GM12878 (cell line): ENCODE data around the gene ERN1. TPM values are rescaled to one million over a fixed set of nuclear protein-coding genes. Genes with fewer than 3 reads are reported as not detected.

Source experiments
- ATAC-seq: fragments of 200-7000 bp; cut with Tn5 transposase; 3 replicates; pipeline ENCODE4 v1.9.1; 2020; ENCODE audit warnings: mild to moderate bottlenecking, moderate library complexity
- BruUV-seq: library from RNA; stranded (reverse); fragments of 400-500 nt; replicated peaks from 2 replicates; lab custom pipeline; 2021; lab: Mats Ljungman, UMichigan
- CTCF ChIA-PET: fragments of 300-600 bp; sonication (Branson Sonifier 250); formaldehyde crosslinking; extraction: SDS; loops from one replicate; lab custom pipeline; 2021; ENCODE audit warnings: inconsistent platforms; lab: Yijun Ruan, JAX
- POLR2A ChIA-PET: fragments of 350-600 bp; formaldehyde crosslinking; extraction: SDS; loops from one replicate; lab custom pipeline; 2021; ENCODE audit warnings: inconsistent platforms; lab: Charles Lee
- RAD21 ChIA-PET: fragments of 300-600 bp; sonication (Branson Sonifier 250); formaldehyde crosslinking; loops from one replicate; lab custom pipeline; 2023; ENCODE audit warnings: antibody characterized with exemption; ENCODE audit not compliant: unreplicated experiment; lab: Charles Lee
- SMC1A ChIA-PET: fragments of 300-600 bp; sonication (Branson Sonifier 250); formaldehyde crosslinking; loops from one replicate; lab custom pipeline; 2023; ENCODE audit not compliant: unreplicated experiment, uncharacterized antibody; lab: Charles Lee
- DNase-seq: peaks from one replicate; pipeline ENCODE4 v3.0.0-alpha.2; 2011; ENCODE audit warnings: low read depth, low spot score
- FAIRE-seq: peaks from 3 replicates; lab custom pipeline; 2011; peaks lifted over from hg19 to GRCh38; lab: Jason Lieb, UNC
- H2AFZ ChIP-seq: 2 replicates; pipeline ENCODE4 v1.6.0; 2011; ENCODE audit warnings: low read depth, low read length, control low read depth; ENCODE audit not compliant: control insufficient read depth
- H3K27ac ChIP-seq: 2 replicates; pipeline ENCODE4 v1.5.1; 2011; ENCODE audit warnings: control low read depth; ENCODE audit not compliant: control insufficient read depth, insufficient read depth
- H3K27me3 ChIP-seq, 2 experiments: replicated peaks in 1 of 2; 2 replicates each; pipeline versions ENCODE4 v1.6.0 to v1.6.1; 2011; ENCODE audit warnings: low read length in 1 of 2; ENCODE audit not compliant: control insufficient read depth in 2 of 2, insufficient read depth in 2 of 2
- H3K36me3 ChIP-seq, 2 experiments: 2 replicates each; pipeline ENCODE4 v1.5.1; 2011; ENCODE audit warnings: low read length in 1 of 2; ENCODE audit not compliant: control insufficient read depth in 2 of 2, insufficient read depth in 2 of 2
- H3K4me1 ChIP-seq: 2 replicates; pipeline ENCODE4 v1.6.1; 2011; ENCODE audit warnings: mild to moderate bottlenecking, low read length, moderate library complexity, mixed read lengths; ENCODE audit not compliant: control insufficient read depth, insufficient read depth
- H3K4me2 ChIP-seq: 2 replicates; pipeline ENCODE4 v1.6.0; 2011; ENCODE audit warnings: control low read depth; ENCODE audit not compliant: control insufficient read depth, insufficient read depth
- H3K4me3 ChIP-seq: fragments of 200-600 bp; sonication (generic); 2 replicates; pipeline ENCODE4 v1.5.1; 2016
- H3K79me2 ChIP-seq: 2 replicates; pipeline ENCODE4 v1.6.0; 2011; ENCODE audit warnings: low read length; ENCODE audit not compliant: control insufficient read depth, insufficient read depth
- H3K9ac ChIP-seq: 2 replicates; pipeline ENCODE4 v1.8.0; 2011; ENCODE audit warnings: low read length, control low read depth, mixed read lengths; ENCODE audit not compliant: control insufficient read depth, insufficient read depth
- H3K9me3 ChIP-seq: replicated peaks from 3 replicates; pipeline ENCODE4 v1.5.1; 2011; ENCODE audit warnings: mild to moderate bottlenecking, low read length; ENCODE audit not compliant: control insufficient read depth, insufficient read depth
- H4K20me1 ChIP-seq: 2 replicates; pipeline ENCODE4 v1.6.0; 2011; ENCODE audit not compliant: control insufficient read depth, insufficient read depth
- CBFB ChIP-seq: IDR thresholded peaks from 2 replicates; pipeline ENCODE4 v1.6.1; 2016; ENCODE audit warnings: antibody characterized with exemption, low read depth
- CHD1 ChIP-seq: IDR thresholded peaks from 2 replicates; pipeline ENCODE4 v1.6.1; 2012; ENCODE audit warnings: low read depth, low read length, improper control_type of control experiment
- ESRRA ChIP-seq: IDR thresholded peaks from 2 replicates; pipeline ENCODE4 v1.6.1; 2012; ENCODE audit warnings: mild to moderate bottlenecking, low read length, improper control_type of control experiment
- GATAD2B ChIP-seq: fragments of 450-650 bp; conservative IDR thresholded peaks from 2 replicates; pipeline ENCODE4 v1.6.1; 2017; ENCODE audit warnings: low read depth, mild to moderate bottlenecking, moderate library complexity
- KDM1A ChIP-seq: fragments of 200-600 bp; sonication (generic); IDR thresholded peaks from 2 replicates; pipeline ENCODE4 v1.6.1; 2016; ENCODE audit warnings: borderline replicate concordance
- KLF5 ChIP-seq: fragments of 450-650 bp; IDR thresholded peaks from 2 replicates; pipeline ENCODE4 v1.6.1; 2014; ENCODE audit warnings: mild to moderate bottlenecking; ENCODE audit not compliant: partially characterized antibody
- MYB ChIP-seq: fragments of 150-350 bp; IDR thresholded peaks from 2 replicates; pipeline ENCODE4 v1.6.1; 2014; ENCODE audit warnings: mild to moderate bottlenecking, low read depth, low read length, borderline replicate concordance
- NBN ChIP-seq: fragments of 450-650 bp; IDR thresholded peaks from 2 replicates; pipeline ENCODE4 v1.6.1; 2016
- NRF1 ChIP-seq: conservative IDR thresholded peaks from 2 replicates; pipeline ENCODE4 v1.6.1; 2011; ENCODE audit warnings: mild to moderate bottlenecking, low read depth, low read length, improper control_type of control experiment
- RAD21 ChIP-seq: IDR thresholded peaks from 2 replicates; pipeline ENCODE4 v1.6.1; 2011; ENCODE audit warnings: mild to moderate bottlenecking, low read depth, low read length, moderate library complexity; ENCODE audit not compliant: insufficient read depth
- RB1 ChIP-seq: fragments of 450-650 bp; formaldehyde crosslinking; IDR thresholded peaks from 2 replicates; pipeline ENCODE4 v1.6.1; 2017; ENCODE audit warnings: mild to moderate bottlenecking, borderline replicate concordance
- STAT3 ChIP-seq: IDR thresholded peaks from 2 replicates; pipeline ENCODE4 v1.6.1; 2011; ENCODE audit warnings: low read depth, low read length, improper control_type of control experiment
- YY1 ChIP-seq: IDR thresholded peaks from 2 replicates; pipeline ENCODE4 v1.6.1; 2011; ENCODE audit warnings: low read depth, mild to moderate bottlenecking, low read length
- ZBED1 ChIP-seq: IDR thresholded peaks from 2 replicates; pipeline ENCODE4 v1.6.1; 2016; ENCODE audit warnings: borderline replicate concordance
- ZNF24 ChIP-seq: fragments of 450-650 bp; IDR thresholded peaks from 2 replicates; pipeline ENCODE4 v1.6.1; 2017; ENCODE audit warnings: antibody characterized with exemption, mild to moderate bottlenecking
- ZNF384 ChIP-seq: IDR thresholded peaks from 2 replicates; pipeline ENCODE4 v1.6.1; 2012; ENCODE audit warnings: low read depth, mild to moderate bottlenecking, low read length, improper control_type of control experiment, borderline replicate concordance
- ZZZ3 ChIP-seq: IDR thresholded peaks from 2 replicates; pipeline ENCODE4 v1.6.1; 2011; ENCODE audit warnings: low read depth; ENCODE audit not compliant: control insufficient read depth, insufficient read length
- WGBS: methylation state at CpG from one replicate; pipeline ENCODE4 v1.1.6; 2016; ENCODE audit warnings: low lambda C conversion rate; ENCODE audit not compliant: insufficient replicate concordance, insufficient coverage; ENCODE audit errors: missing lambda C conversion rate; 5-methylcytosine and 5-hydroxymethylcytosine counted together
- in situ Hi-C: fragments of 300-500 bp; cut with MboI; formaldehyde crosslinking; loops from 9 replicates; pipeline ENCODE4 v1.14.3; 2018; ENCODE audit warnings: mixed read lengths
- intact Hi-C: fragments of 100-400 bp; cut with micrococcal nuclease; formaldehyde crosslinking; loops from one replicate; pipeline ENCODE4 v1.14.2; 2022; ENCODE audit not compliant: unreplicated experiment
- polyA plus RNA-seq, 11 experiments: library from polyadenylated mRNA; depleted of rRNA in 4 of 11; unstranded in 6 of 11; stranded (reverse) in 5 of 11; fragments of >200 nt; fragmentation: Nextera tagmentation in 4 of 11; fragmentation: Illumina TruSeq in 1 of 11; extraction: Ambion mirVana in 4 of 11; extraction: Trizol in 1 of 11; gene quantifications; 1 replicate in 1 of 11; 2 replicates in 10 of 11; pipeline versions ENCODE4 v1.2.1 to v1.2.3, GENCODE V29; 2011 to 2016; ENCODE audit warnings: inconsistent platforms in 2 of 11, missing spikeins in 2 of 11, low read depth in 1 of 11
- total RNA-seq, 4 experiments: library from RNA; depleted of rRNA in 3 of 4; stranded (reverse); fragments of >200 nt in 3 of 4; fragmentation: Illumina TruSeq in 1 of 4; extraction: Trizol in 1 of 4; gene quantifications; 2 replicates each; pipeline versions ENCODE4 v1.2.1 to v1.2.3, GENCODE V29; 2013 to 2021
- TF ChIP-seq, protein P1 (sequence below): fragments of 450-650 bp; IDR thresholded peaks from 2 replicates; pipeline ENCODE4 v1.6.1; 2017; ENCODE audit warnings: low read depth, mild to moderate bottlenecking, moderate library complexity
- TF ChIP-seq, protein P2 (sequence below): IDR thresholded peaks from 2 replicates; pipeline ENCODE4 v1.6.1; 2011; ENCODE audit warnings: borderline replicate concordance, low read depth, mild to moderate bottlenecking, moderate library complexity, mixed read lengths, low read length; ENCODE audit not compliant: insufficient read depth; ENCODE audit errors: extremely low read length
- TF ChIP-seq, protein P3 (sequence below): fragments of 450-650 bp; IDR thresholded peaks from 2 replicates; pipeline ENCODE4 v1.6.1; 2017; ENCODE audit warnings: antibody characterized with exemption, mild to moderate bottlenecking, moderate library complexity

ERN1 gene
- total and polyA plus RNA-seq, 10 of the 15 experiments (the other 5 are each of a cell fraction or from before 2014, with no cell fraction given) = 2.6 to 19.2 (median 7.6) TPM

DNA sequence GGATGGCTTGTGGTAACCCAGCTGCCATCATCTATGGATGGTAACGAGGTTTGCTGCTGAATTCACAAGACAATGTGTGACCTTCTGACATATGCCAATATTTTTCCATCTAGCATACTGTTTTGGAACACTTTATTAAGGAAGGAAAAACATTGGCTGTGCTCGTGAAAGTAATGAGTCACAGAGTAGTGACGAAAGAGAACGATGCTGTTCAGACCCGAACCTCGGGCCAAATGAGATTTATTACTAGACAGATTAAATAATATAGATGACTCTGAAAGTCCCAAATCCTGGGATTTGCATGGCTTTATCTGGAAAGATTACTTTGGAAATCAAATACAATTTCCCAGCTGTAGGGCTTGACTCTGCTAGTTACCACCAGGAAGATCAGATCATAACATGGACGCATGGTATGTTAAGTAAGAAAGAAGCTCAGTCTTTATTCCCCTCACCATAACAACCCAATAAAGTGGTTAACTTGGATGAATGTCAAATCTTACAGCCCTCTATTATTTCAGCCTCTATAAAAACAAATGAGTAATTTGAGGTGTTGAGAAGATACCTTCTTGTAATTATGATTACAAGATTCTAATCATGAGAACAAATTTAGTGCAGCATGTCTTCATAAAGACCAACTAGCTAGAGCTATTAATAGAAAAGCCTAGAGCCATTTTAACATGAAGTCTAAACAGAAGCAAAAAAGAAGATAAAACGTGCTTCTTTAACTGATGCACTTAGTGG is 32.6 kb downstream of the ERN1 start:
- ATAC-seq (no peak), FAIRE-seq (no peak)
- SMC1A ChIA-PET = interaction anchor here (1.0 to 1.1 kb wide), 2 partner anchors 22 to 68 kb away, joined by 3 to 5 read pairs; no protein-coding TSS in a partner anchor

More for the DNA sequence above, 32.6 kb downstream of the ERN1 start:
- in situ Hi-C loops (no loop called here), intact Hi-C loops (no loop called here)
- 96% methylated on average over 8 of the region's 8 CpGs for WGBS
- ChIA-PET CTCF (interaction anchor here (0.6 to 1.2 kb wide), 3 partner anchors 25 to 528 kb away, joined by 3 to 4 read pairs (median 4); no protein-coding TSS in a partner anchor), POLR2A (no interaction called here), RAD21 (interaction anchor here (1.0 kb wide), 1 partner anchor 69 kb away, joined by 3 read pairs; no protein-coding TSS in a partner anchor)
- Histone ChIP-seq H3K9ac (no peak overlapping the region), H2AFZ (no peak overlapping the region), H3K9me3 (no peaks in the 10 kb centered on the region), H3K4me3 (no peak overlapping the region), H3K36me3 (peaks cover 0 to 11% of the 10 kb centered on the region in 2 experiments; a peak in 1 of 4 replicates), H4K20me1 (no peaks in the 10 kb centered on the region), H3K79me2 (no peaks in the 10 kb centered on the region; the same call in 1 of the 2 replicates), H3K27ac (no peak overlapping the region), H3K27me3 (no peaks in the 10 kb centered on the region), H3K4me1 (peaks cover 21% of the 10 kb centered on the region), H3K4me2 (no peak overlapping the region)
- no peak for TF ChIP-seq RB1
- TF ChIP-seq, protein P1, sequence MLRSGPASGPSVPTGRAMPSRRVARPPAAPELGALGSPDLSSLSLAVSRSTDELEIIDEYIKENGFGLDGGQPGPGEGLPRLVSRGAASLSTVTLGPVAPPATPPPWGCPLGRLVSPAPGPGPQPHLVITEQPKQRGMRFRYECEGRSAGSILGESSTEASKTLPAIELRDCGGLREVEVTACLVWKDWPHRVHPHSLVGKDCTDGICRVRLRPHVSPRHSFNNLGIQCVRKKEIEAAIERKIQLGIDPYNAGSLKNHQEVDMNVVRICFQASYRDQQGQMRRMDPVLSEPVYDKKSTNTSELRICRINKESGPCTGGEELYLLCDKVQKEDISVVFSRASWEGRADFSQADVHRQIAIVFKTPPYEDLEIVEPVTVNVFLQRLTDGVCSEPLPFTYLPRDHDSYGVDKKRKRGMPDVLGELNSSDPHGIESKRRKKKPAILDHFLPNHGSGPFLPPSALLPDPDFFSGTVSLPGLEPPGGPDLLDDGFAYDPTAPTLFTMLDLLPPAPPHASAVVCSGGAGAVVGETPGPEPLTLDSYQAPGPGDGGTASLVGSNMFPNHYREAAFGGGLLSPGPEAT = no peak
- no peak for TF ChIP-seq CBFB
- TF ChIP-seq KDM1A = no peak
- TF ChIP-seq MYB = no peak
- TF ChIP-seq YY1 = no peak
- no peak for TF ChIP-seq ZBED1
- no peak for TF ChIP-seq NRF1
- no peak for TF ChIP-seq ESRRA
- no peak for TF ChIP-seq ZNF384
- TF ChIP-seq, protein P2, sequence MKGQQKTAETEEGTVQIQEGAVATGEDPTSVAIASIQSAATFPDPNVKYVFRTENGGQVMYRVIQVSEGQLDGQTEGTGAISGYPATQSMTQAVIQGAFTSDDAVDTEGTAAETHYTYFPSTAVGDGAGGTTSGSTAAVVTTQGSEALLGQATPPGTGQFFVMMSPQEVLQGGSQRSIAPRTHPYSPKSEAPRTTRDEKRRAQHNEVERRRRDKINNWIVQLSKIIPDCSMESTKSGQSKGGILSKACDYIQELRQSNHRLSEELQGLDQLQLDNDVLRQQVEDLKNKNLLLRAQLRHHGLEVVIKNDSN = no peak
- TF ChIP-seq, protein P3, sequence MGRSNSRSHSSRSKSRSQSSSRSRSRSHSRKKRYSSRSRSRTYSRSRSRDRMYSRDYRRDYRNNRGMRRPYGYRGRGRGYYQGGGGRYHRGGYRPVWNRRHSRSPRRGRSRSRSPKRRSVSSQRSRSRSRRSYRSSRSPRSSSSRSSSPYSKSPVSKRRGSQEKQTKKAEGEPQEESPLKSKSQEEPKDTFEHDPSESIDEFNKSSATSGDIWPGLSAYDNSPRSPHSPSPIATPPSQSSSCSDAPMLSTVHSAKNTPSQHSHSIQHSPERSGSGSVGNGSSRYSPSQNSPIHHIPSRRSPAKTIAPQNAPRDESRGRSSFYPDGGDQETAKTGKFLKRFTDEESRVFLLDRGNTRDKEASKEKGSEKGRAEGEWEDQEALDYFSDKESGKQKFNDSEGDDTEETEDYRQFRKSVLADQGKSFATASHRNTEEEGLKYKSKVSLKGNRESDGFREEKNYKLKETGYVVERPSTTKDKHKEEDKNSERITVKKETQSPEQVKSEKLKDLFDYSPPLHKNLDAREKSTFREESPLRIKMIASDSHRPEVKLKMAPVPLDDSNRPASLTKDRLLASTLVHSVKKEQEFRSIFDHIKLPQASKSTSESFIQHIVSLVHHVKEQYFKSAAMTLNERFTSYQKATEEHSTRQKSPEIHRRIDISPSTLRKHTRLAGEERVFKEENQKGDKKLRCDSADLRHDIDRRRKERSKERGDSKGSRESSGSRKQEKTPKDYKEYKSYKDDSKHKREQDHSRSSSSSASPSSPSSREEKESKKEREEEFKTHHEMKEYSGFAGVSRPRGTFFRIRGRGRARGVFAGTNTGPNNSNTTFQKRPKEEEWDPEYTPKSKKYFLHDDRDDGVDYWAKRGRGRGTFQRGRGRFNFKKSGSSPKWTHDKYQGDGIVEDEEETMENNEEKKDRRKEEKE = no peak
- no peak for TF ChIP-seq NBN
- no peak for TF ChIP-seq RAD21
- no peak for TF ChIP-seq ZNF24
- no peak for TF ChIP-seq STAT3
- TF ChIP-seq KLF5 = no peak
- TF ChIP-seq CHD1 = no peak
- TF ChIP-seq ZZZ3 = no peak
- no peak for TF ChIP-seq GATAD2B
- DNase-seq = no peak
- BruUV-seq = no TSS peak
